IPS-11a (cell line): ENCODE data around the gene FANCE.

Experiments
- H3K4me3 ChIP-seq: one replicate; pipeline ENCODE4 v1.5.1; 2013; ENCODE audit warnings: low read depth, low read length, control low read depth

The FANCE gene

GRCh38 chr6:35452183-35453090, at the start of gene FANCE:
Gene FANCE (plus strand): TSS chr6:35452338. CDS start chr6:35452546, 208 bp downstream.
- H3K4me3 ChIP-seq, result peak within 1 kb of the TSS; percentile 63

GRCh38 chr6:35402856-35403191, 49.3 kb upstream of the FANCE start:
- no peak overlapping the region for H3K4me3 ChIP-seq

GRCh38 chr6:35403544-35404442, 48.3 kb upstream of the FANCE start:
- H3K4me3 ChIP-seq, result no peak overlapping the region

GRCh38 chr6:35406711-35407485, 45.2 kb upstream of the FANCE start:
- no peak overlapping the region for H3K4me3 ChIP-seq

GRCh38 chr6:35409245-35409644, 42.9 kb upstream of the FANCE start:
- no peak overlapping the region for H3K4me3 ChIP-seq

GRCh38 chr6:35410131-35410530, 42.0 kb upstream of the FANCE start:
- H3K4me3 ChIP-seq, result no peak overlapping the region

- no peak overlapping the region for H3K4me3 ChIP-seq
Observed at GRCh38 chr6:35411066-35411465, 41.1 kb upstream of the FANCE start.

- no peak overlapping the region for H3K4me3 ChIP-seq
Observed at GRCh38 chr6:35412102-35412501, 40.0 kb upstream of the FANCE start.

- no peak overlapping the region for H3K4me3 ChIP-seq
Observed at GRCh38 chr6:35413911-35414310, 38.2 kb upstream of the FANCE start.

- H3K4me3 ChIP-seq, result no peak overlapping the region
Observed at GRCh38 chr6:35415065-35415891, 36.9 kb upstream of the FANCE start.

- H3K4me3 ChIP-seq, result no peak overlapping the region
Observed at GRCh38 chr6:35417979-35418661, 34.0 kb upstream of the FANCE start.

- no peak overlapping the region for H3K4me3 ChIP-seq
Observed at GRCh38 chr6:35419417-35419816, 32.7 kb upstream of the FANCE start.

- no peak overlapping the region for H3K4me3 ChIP-seq
Observed at GRCh38 chr6:35419961-35420360, 32.2 kb upstream of the FANCE start.

GRCh38 chr6:35425284-35425683, 26.9 kb upstream of the FANCE start:
- no peak overlapping the region for H3K4me3 ChIP-seq

- H3K4me3 ChIP-seq, result no peak overlapping the region
Observed at GRCh38 chr6:35426074-35426473, 26.1 kb upstream of the FANCE start.

- no peak overlapping the region for H3K4me3 ChIP-seq
Observed at GRCh38 chr6:35427435-35427834, 24.7 kb upstream of the FANCE start.

- no peak overlapping the region for H3K4me3 ChIP-seq
Observed at GRCh38 chr6:35427851-35428321, 24.3 kb upstream of the FANCE start.

- H3K4me3 ChIP-seq, result no peak overlapping the region
Observed at GRCh38 chr6:35428421-35429149, 23.6 kb upstream of the FANCE start.

GRCh38 chr6:35429463-35429862, 22.7 kb upstream of the FANCE start:
- H3K4me3 ChIP-seq, result no peak overlapping the region
